Measurements from ENCODE around the gene AMOTL1.

The AMOTL1 gene

GRCh38 chr11:94832604-94833235 is 64.6 kb downstream of the AMOTL1 start:
- no peak for TF ChIP-seq EP300 (IDR thresholded peaks at IDR 0.05; ENCODE audit: borderline replicate concordance)
- peak; percentile 32; the same call in 1 of the 2 replicates for TF ChIP-seq TEAD4 (IDR thresholded peaks at IDR 0.05)
- no peak for TF ChIP-seq NFIC (IDR thresholded peaks at IDR 0.05)

- TF ChIP-seq TAF1 (IDR thresholded peaks at IDR 0.05; ENCODE audit: low read depth) (no peak), EP300 (IDR thresholded peaks at IDR 0.05; ENCODE audit: borderline replicate concordance) (no peak), REST (IDR thresholded peaks at IDR 0.05; ENCODE audit: low read depth) (no peak), NFIC (IDR thresholded peaks at IDR 0.05) (no peak), YY1 (IDR thresholded peaks at IDR 0.05; ENCODE audit: low read depth) (no peak), TEAD4 (IDR thresholded peaks at IDR 0.05) (no peak), TCF12 (IDR thresholded peaks at IDR 0.05; ENCODE audit: low read depth) (no peak), MAX (IDR thresholded peaks at IDR 0.05) (no peak), CEBPB (IDR thresholded peaks at IDR 0.05) (no peak), CREB1 (IDR thresholded peaks at IDR 0.05; ENCODE audit: low read depth) (no peak), USF1 (IDR thresholded peaks at IDR 0.05) (no peak), ZBTB7A (IDR thresholded peaks at IDR 0.05; ENCODE audit: low read depth) (no peak), EGR1 (IDR thresholded peaks at IDR 0.05) (no peak), RAD21 (IDR thresholded peaks at IDR 0.05; ENCODE audit: low read depth) (no peak)
Observed at GRCh38 chr11:94834911-94835593, 66.9 kb downstream of the AMOTL1 start.

- TF ChIP-seq TCF12 (IDR thresholded peaks at IDR 0.05; ENCODE audit: low read depth) (no peak), CEBPB (IDR thresholded peaks at IDR 0.05) (no peak), EGR1 (IDR thresholded peaks at IDR 0.05) (no peak), RAD21 (IDR thresholded peaks at IDR 0.05; ENCODE audit: low read depth) (no peak), REST (IDR thresholded peaks at IDR 0.05; ENCODE audit: low read depth) (no peak), ZBTB7A (IDR thresholded peaks at IDR 0.05; ENCODE audit: low read depth) (no peak), TEAD4 (IDR thresholded peaks at IDR 0.05) (no peak)
Observed at GRCh38 chr11:94835594-94835927, 67.4 kb downstream of the AMOTL1 start.

- TF ChIP-seq TAF1 (IDR thresholded peaks at IDR 0.05; ENCODE audit: low read depth) (no peak), TCF12 (IDR thresholded peaks at IDR 0.05; ENCODE audit: low read depth) (no peak), YY1 (IDR thresholded peaks at IDR 0.05; ENCODE audit: low read depth) (no peak), CEBPB (IDR thresholded peaks at IDR 0.05) (no peak), NFIC (IDR thresholded peaks at IDR 0.05) (no peak), EGR1 (IDR thresholded peaks at IDR 0.05) (no peak), CREB1 (IDR thresholded peaks at IDR 0.05; ENCODE audit: low read depth) (no peak)
Observed at GRCh38 chr11:94837317-94837716, 69.2 kb downstream of the AMOTL1 start.

- TF ChIP-seq EP300 (IDR thresholded peaks at IDR 0.05; ENCODE audit: borderline replicate concordance) = no peak
- no peak for TF ChIP-seq REST (IDR thresholded peaks at IDR 0.05; ENCODE audit: low read depth)
- no peak for TF ChIP-seq EGR1 (IDR thresholded peaks at IDR 0.05)
- no peak for TF ChIP-seq RAD21 (IDR thresholded peaks at IDR 0.05; ENCODE audit: low read depth)
- no peak for TF ChIP-seq ZBTB7A (IDR thresholded peaks at IDR 0.05; ENCODE audit: low read depth)
- no peak for TF ChIP-seq CEBPB (IDR thresholded peaks at IDR 0.05)
- no peak for TF ChIP-seq MAX (IDR thresholded peaks at IDR 0.05)
- TF ChIP-seq CREB1 (IDR thresholded peaks at IDR 0.05; ENCODE audit: low read depth) = no peak
- no peak for TF ChIP-seq NFIC (IDR thresholded peaks at IDR 0.05)
- TF ChIP-seq TEAD4 (IDR thresholded peaks at IDR 0.05) = no peak
- TF ChIP-seq YY1 (IDR thresholded peaks at IDR 0.05; ENCODE audit: low read depth) = no peak
- TF ChIP-seq TCF12 (IDR thresholded peaks at IDR 0.05; ENCODE audit: low read depth) = no peak
- TF ChIP-seq FOXM1 (IDR thresholded peaks at IDR 0.05; ENCODE audit: borderline replicate concordance, low read depth) = no peak
- no peak for TF ChIP-seq USF1 (IDR thresholded peaks at IDR 0.05)
- TF ChIP-seq TAF1 (IDR thresholded peaks at IDR 0.05; ENCODE audit: low read depth) = no peak
Observed at GRCh38 chr11:94838027-94838731, 70.0 kb downstream of the AMOTL1 start.
